MM.1S (cell line): ENCODE results near the gene CAMKK1.

Experiments
- EZH2 ChIP-seq: fragments of 300-600 bp; sonication (generic); optimal IDR thresholded peaks from 2 replicates; pipeline ENCODE3; 2017; ENCODE audit warnings: low read depth, mild to moderate bottlenecking, antibody characterized with exemption, low read length, mixed read lengths
- EZH2phosphoT487 ChIP-seq: fragments of 300-600 bp; sonication (generic); IDR thresholded peaks from 2 replicates; pipeline ENCODE4 v1.6.1; 2018; ENCODE audit warnings: antibody characterized with exemption, low read length
- TF ChIP-seq, protein P1 (sequence below): fragments of 300-600 bp; sonication (generic); IDR thresholded peaks from 2 replicates; pipeline ENCODE4 v1.5.1; 2016; ENCODE audit warnings: antibody characterized with exemption, low read length, mixed read lengths

DNA sequence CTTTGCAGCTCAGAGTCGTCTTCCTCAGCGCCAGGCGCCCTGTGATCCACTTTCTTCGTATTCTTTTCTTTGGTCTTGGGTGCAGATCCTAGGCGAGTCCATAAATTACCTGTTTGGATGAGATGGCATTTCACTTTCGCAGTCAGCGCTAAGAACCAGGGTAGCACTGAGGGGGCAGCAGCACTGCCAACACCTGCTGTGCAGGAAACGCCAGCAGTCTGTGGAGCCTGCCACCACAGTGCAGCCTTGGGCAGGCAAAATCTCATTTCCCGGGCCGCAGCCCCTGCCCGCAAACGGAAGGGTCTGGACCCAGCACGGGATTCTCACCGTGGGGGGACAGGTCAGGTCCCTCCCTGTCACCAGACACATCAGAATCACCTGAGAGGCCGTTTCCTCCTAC is 79.7 kb downstream of the CAMKK1 start:
- TF ChIP-seq, protein P1, sequence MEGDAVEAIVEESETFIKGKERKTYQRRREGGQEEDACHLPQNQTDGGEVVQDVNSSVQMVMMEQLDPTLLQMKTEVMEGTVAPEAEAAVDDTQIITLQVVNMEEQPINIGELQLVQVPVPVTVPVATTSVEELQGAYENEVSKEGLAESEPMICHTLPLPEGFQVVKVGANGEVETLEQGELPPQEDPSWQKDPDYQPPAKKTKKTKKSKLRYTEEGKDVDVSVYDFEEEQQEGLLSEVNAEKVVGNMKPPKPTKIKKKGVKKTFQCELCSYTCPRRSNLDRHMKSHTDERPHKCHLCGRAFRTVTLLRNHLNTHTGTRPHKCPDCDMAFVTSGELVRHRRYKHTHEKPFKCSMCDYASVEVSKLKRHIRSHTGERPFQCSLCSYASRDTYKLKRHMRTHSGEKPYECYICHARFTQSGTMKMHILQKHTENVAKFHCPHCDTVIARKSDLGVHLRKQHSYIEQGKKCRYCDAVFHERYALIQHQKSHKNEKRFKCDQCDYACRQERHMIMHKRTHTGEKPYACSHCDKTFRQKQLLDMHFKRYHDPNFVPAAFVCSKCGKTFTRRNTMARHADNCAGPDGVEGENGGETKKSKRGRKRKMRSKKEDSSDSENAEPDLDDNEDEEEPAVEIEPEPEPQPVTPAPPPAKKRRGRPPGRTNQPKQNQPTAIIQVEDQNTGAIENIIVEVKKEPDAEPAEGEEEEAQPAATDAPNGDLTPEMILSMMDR, result no peak
- TF ChIP-seq EZH2phosphoT487, result no peak
- no peak for TF ChIP-seq EZH2
